ENCODE measurements around the gene ROR2.

The ROR2 gene

GRCh38 chr9:91818225-91818585 is 131.8 kb downstream of the ROR2 start:
- no peak for DNase-seq (ENCODE audit: low read depth in 2 of 2)

GRCh38 chr9:91817493-91818224 is 132.4 kb downstream of the ROR2 start:
- DNase-seq (ENCODE audit: low read depth in 2 of 2), result peak; percentile 77 to 81

- DNase-seq (ENCODE audit: low read depth in 2 of 2), result no peak
Measured at GRCh38 chr9:91817106-91817492, 132.9 kb downstream of the ROR2 start.

GRCh38 chr9:91816356-91816755 is 133.7 kb downstream of the ROR2 start:
- DNase-seq (ENCODE audit: low read depth in 2 of 2), result no peak

- DNase-seq (ENCODE audit: low read depth in 2 of 2), result no peak
Measured at GRCh38 chr9:91815896-91816295, 134.1 kb downstream of the ROR2 start.

- no peak for DNase-seq (ENCODE audit: low read depth in 2 of 2)
Measured at GRCh38 chr9:91814753-91815152, 135.3 kb downstream of the ROR2 start.

GRCh38 chr9:91814201-91814600 is 135.8 kb downstream of the ROR2 start:
- no peak for DNase-seq (ENCODE audit: low read depth in 2 of 2)

- no peak for DNase-seq (ENCODE audit: low read depth in 2 of 2)
Measured at GRCh38 chr9:91813176-91813795, 136.7 kb downstream of the ROR2 start.

GRCh38 chr9:91812191-91812590 is 137.8 kb downstream of the ROR2 start:
- no peak for DNase-seq (ENCODE audit: low read depth in 2 of 2)

- DNase-seq (ENCODE audit: low read depth in 2 of 2), result no peak
Measured at GRCh38 chr9:91811024-91811909, 138.8 kb downstream of the ROR2 start.

GRCh38 chr9:91810286-91810905 is 139.6 kb downstream of the ROR2 start:
- no peak for DNase-seq (ENCODE audit: low read depth in 2 of 2)

GRCh38 chr9:91809581-91810285 is 140.3 kb downstream of the ROR2 start:
- no peak for DNase-seq (ENCODE audit: low read depth in 2 of 2)

- no peak for DNase-seq (ENCODE audit: low read depth in 2 of 2)
Measured at GRCh38 chr9:91807643-91808246, 142.3 kb downstream of the ROR2 start.

- DNase-seq (ENCODE audit: low read depth in 2 of 2), result no peak
Measured at GRCh38 chr9:91805031-91805430, 145.0 kb downstream of the ROR2 start.

GRCh38 chr9:91803970-91804752 is 145.9 kb downstream of the ROR2 start:
- no peak for DNase-seq (ENCODE audit: low read depth in 2 of 2)

GRCh38 chr9:91803151-91803940 is 146.7 kb downstream of the ROR2 start:
- peak in 1 of 2 experiments; percentile 17 for DNase-seq (ENCODE audit: low read depth in 2 of 2)

- no peak for DNase-seq (ENCODE audit: low read depth in 2 of 2)
Measured at GRCh38 chr9:91802391-91802790, 147.6 kb downstream of the ROR2 start.

- DNase-seq (ENCODE audit: low read depth in 2 of 2), result no peak
Measured at GRCh38 chr9:91800473-91801030, 149.5 kb downstream of the ROR2 start.

- no peak for DNase-seq (ENCODE audit: low read depth in 2 of 2)
Measured at GRCh38 chr9:91799113-91799744, 150.8 kb downstream of the ROR2 start.

Data from fibroblast of skin of left quadriceps (primary cell).